Measurements from ENCODE around the gene LY86.

Gene LY86

DNA sequence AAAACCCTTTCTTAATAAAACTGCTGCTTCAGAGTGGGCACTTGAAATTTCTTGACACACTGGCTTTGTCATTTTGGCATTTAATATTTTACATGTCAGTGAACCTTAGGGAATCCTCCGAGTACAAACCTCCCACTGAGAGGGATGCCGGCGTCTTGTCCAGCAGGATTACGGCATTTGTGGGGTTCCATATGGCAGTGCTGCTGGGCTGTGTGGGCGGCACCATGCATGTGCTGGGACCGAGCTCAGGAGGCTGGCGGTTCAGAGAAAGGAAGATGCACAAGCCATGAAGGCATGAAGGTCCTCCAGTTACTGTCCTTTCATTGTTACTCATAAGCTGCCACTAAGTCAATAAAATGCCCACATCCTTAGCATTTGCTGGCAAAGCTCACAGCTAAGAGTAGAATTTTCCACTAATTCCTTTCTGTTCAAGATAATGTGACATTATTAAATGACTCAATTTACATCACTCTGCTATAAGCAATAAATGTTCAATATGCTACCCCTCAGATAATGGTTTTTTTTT, 61.4 kb downstream of the LY86 start:
- H3K4me3 ChIP-seq (ENCODE audit: low read depth, low read length), result no peak overlapping the region
- DNase-seq (ENCODE audit: low read depth), result no peak
- TF ChIP-seq, protein P1, sequence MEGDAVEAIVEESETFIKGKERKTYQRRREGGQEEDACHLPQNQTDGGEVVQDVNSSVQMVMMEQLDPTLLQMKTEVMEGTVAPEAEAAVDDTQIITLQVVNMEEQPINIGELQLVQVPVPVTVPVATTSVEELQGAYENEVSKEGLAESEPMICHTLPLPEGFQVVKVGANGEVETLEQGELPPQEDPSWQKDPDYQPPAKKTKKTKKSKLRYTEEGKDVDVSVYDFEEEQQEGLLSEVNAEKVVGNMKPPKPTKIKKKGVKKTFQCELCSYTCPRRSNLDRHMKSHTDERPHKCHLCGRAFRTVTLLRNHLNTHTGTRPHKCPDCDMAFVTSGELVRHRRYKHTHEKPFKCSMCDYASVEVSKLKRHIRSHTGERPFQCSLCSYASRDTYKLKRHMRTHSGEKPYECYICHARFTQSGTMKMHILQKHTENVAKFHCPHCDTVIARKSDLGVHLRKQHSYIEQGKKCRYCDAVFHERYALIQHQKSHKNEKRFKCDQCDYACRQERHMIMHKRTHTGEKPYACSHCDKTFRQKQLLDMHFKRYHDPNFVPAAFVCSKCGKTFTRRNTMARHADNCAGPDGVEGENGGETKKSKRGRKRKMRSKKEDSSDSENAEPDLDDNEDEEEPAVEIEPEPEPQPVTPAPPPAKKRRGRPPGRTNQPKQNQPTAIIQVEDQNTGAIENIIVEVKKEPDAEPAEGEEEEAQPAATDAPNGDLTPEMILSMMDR (conservative IDR thresholded peaks at IDR 0.05; ENCODE audit: low read depth, low read length), result no peak

DNA sequence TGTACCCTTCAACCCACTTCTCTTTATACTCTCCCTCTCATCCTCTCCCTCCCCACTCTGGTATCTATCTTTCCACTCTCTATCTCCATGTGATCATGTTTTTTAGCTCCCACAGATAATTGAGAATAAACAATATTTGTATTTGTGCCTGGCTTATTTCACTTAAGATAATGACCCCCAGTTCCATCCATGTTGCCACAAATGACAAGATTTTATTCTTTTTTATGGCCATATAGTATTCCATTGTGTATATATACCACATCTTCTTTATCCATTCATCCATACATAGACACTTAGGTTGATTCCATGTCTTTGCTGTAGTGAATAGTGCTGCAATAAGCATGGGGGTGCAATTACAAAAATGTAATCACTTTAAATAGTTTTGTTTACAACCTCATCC, 62.3 kb downstream of the LY86 start:
- DNase-seq (ENCODE audit: low read depth), result no peak
- no peak overlapping the region for H3K4me3 ChIP-seq (ENCODE audit: low read depth, low read length)
- TF ChIP-seq, protein P1 (conservative IDR thresholded peaks at IDR 0.05; ENCODE audit: low read depth, low read length), result no peak

DNA sequence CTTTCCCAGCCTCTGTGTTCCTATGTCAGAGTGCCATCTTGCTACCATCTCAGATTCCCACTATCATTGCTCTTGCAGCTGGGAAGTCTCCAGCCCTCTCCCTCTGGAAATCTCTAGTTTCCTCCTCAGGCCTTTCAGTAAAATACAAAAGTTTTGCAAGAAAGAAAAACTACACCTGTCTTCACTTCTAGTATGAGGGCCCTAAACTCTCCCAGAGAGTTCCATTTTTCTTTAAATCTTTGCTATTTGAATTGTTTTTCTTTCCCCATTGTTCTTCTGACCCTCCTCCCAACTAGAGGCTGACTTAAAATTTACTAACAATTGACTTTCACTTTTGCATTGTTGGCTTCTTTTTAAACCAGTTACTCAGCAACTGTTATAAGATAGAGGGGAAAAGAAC, 62.8 kb downstream of the LY86 start:
- no peak overlapping the region for H3K4me3 ChIP-seq (ENCODE audit: low read depth, low read length)
- no peak for DNase-seq (ENCODE audit: low read depth)
- TF ChIP-seq, protein P1 (conservative IDR thresholded peaks at IDR 0.05; ENCODE audit: low read depth, low read length), result no peak

GRCh38 chr6:6652932-6653331, 64.4 kb downstream of the LY86 start:
- H3K4me3 ChIP-seq (ENCODE audit: low read depth, low read length), result no peak overlapping the region
- no peak for DNase-seq (ENCODE audit: low read depth)
- TF ChIP-seq, protein P1 (conservative IDR thresholded peaks at IDR 0.05; ENCODE audit: low read depth, low read length), result no peak

DNA sequence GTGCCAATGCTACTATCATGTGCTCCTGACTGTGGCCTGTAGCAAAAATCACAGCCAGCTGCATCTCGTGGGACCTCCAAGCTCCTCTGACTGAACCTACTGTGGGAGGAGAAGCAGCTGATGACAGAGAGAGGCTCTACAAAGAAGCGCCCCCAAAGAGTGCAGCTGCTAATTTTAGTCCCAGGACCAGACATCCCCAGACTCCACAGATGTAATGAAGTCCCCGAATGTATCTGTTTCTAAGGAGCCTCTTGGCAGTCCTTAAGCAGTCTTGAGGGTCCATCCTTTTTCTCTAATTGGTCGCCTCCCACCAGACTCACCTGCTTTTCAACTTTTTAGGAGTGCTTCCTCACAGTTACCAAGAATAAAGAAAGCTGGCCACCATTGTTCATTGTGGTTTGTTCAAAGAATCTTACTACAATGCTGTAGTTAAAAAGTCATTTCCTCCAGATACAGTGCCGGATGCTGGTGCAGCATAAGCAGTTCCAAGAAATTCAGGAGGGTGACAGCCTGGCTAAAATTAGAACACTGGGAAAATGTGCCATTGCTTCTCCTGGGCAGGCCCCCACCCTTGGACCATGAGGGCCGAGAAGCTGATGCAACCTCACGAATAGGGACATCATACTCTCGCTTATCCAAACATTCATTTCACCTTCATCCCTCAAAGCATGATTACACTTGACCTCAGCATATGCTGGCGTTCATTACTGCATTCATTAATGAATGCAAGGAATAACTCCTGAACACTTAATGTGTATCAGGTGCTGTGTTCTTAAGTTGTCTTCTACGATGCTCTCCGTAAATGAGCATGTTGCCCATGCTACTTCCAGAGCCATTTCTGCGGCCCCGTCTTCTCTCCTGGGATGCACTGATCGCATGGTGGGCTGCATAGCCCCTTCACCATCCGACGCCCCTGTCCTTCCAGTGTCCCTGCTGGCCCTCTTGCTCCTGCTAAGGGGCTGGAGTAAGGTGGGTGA, 66.4 kb downstream of the LY86 start:
- TF ChIP-seq, protein P1 (conservative IDR thresholded peaks at IDR 0.05; ENCODE audit: low read depth, low read length), result no peak
- no peak overlapping the region for H3K4me3 ChIP-seq (ENCODE audit: low read depth, low read length)
- DNase-seq (ENCODE audit: low read depth), result no peak

GRCh38 chr6:6655805-6656251, 67.3 kb downstream of the LY86 start:
- H3K4me3 ChIP-seq (ENCODE audit: low read depth, low read length), result no peak overlapping the region
- TF ChIP-seq, protein P1 (conservative IDR thresholded peaks at IDR 0.05; ENCODE audit: low read depth, low read length), result no peak
- no peak for DNase-seq (ENCODE audit: low read depth)

Data from choroid plexus epithelial cell (primary cell).